Testis (tissue), 3 donors: ENCODE results near the gene BRSK2. TPM values are rescaled to one million over a fixed set of nuclear protein-coding genes. Genes with fewer than 3 reads are reported as not detected.

Source experiments
- DNase-seq: peaks from one replicate; pipeline ENCODE4 v3.0.0-alpha.2; 2019
- H3K27ac ChIP-seq, 2 donors: fragments of 200-600 bp; sonication (generic); one replicate each; pipeline ENCODE4 v1.5.1; 2019
- H3K27me3 ChIP-seq: fragments of 200-600 bp; sonication (generic); one replicate; pipeline ENCODE4 v1.5.1; 2019
- H3K36me3 ChIP-seq: fragments of 200-600 bp; sonication (generic); one replicate; pipeline ENCODE4 v1.5.1; 2017; ENCODE audit warnings: low read depth; ENCODE audit errors: missing control alignments
- H3K4me1 ChIP-seq: fragments of 200-600 bp; sonication (generic); one replicate; pipeline ENCODE4 v1.5.1; 2019
- H3K4me3 ChIP-seq, 2 donors: fragments of 200-600 bp; sonication (generic); one replicate each; pipeline ENCODE4 v1.5.1; 2017 to 2019
- H3K9me3 ChIP-seq: fragments of 200-600 bp; sonication (generic); one replicate; pipeline ENCODE4 v1.5.1; 2017
- POLR2A ChIP-seq: fragments of 450-650 bp; IDR thresholded peaks from one replicate; pipeline ENCODE4 v1.6.1; 2017; ENCODE audit warnings: antibody characterized with exemption, mild to moderate bottlenecking, moderate library complexity
- WGBS, 2 donors: methylation state at CpG; one replicate each; pipeline ENCODE4 v1.1.5; 2018; 5-methylcytosine and 5-hydroxymethylcytosine counted together
- intact Hi-C: fragments of 100-400 bp; cut with DNase I; formaldehyde crosslinking; loops from one replicate; pipeline ENCODE4 v1.15.1; 2023; ENCODE audit warnings: low total_unique reads
- polyA plus RNA-seq: library from polyadenylated mRNA; stranded (reverse); fragments of 350-450 nt; fragmentation: Illumina TruSeq; extraction: RNeasy Lipid Tissue Mini Kit (QIAGEN cat#74804); gene quantifications from one replicate; pipeline ENCODE4 v1.2.3, GENCODE V29; 2014; ENCODE audit warnings: low read depth, low replicate concordance; ENCODE audit not compliant: insufficient read depth
- total RNA-seq, 2 donors: library from RNA; depleted of rRNA; stranded (reverse); fragments of >200 nt; gene quantifications; one replicate each; pipeline ENCODE4 v1.2.3, GENCODE V29; 2016
- TF ChIP-seq, protein P1 (sequence below), 3 experiments: fragments of 450-650 bp in 2 of 3; fragments of 200-600 bp in 1 of 3; sonication (generic) in 1 of 3; IDR thresholded peaks; one replicate each; pipeline ENCODE4 v1.5.1; 2016 to 2019; ENCODE audit warnings: antibody characterized with exemption in 3 of 3, mild to moderate bottlenecking in 2 of 3, moderate library complexity in 1 of 3

The BRSK2 gene
- total and polyA plus RNA-seq, 3 donors from 2014 or later: 24.7 to 52.3 (median 49.1) TPM

DNA sequence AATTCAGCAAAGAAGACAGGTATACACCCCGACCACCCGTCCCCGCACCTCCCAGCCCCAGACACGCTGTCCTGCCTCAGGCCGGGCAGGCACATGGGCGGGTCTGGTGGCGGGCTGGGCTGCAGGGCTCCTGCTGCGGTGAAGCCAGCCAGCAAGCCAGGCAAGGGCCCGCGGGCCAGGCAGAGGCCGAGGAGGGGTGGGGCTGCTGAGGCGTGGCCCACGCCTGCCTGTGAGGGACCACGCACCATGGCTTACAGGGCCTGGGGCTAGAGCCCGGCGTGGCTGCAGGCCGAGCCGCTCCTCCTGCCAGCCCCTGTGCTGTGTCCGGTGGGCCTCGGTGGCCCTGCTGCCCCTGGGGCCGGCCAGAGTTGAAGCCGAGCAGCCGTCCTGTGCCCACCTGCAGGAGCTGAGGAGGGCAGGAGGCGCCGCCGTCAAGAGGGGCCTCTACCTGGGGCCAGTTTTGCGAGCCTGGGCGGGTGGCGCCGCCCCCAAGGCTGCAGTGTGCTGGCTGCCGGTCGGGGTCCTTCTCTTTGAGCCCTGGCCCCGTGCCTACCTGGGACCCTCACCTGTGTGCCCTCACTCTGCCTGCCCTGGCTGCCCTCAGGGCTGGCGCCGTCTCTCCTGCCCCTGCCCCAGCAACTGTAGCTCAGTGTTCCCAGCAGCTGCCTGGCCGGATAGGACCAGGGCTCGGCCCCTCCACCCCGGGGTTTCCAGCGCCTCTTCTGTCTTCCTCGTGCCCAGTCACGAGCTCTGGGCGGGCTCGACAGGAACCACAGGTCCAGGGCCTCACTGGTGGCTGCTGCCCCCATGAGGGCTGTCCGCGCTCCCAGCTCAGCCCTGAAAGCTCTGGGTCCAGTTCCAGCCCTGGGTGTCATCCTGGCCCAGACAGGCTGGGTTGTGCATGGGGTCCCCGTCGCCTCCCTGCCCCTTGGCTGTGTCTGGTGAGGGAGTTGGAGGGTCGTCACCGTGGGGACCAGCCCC is 58.4 kb downstream of the BRSK2 start:
- WGBS, 2 donors: 88 to 91% methylated on average over 9 to 42 of the region's 49 CpGs
- Histone ChIP-seq H3K27ac (no peak overlapping the region), H3K4me3 (no peak overlapping the region), H3K4me1 (no peaks in the 10 kb centered on the region), H3K27me3 (no peaks in the 10 kb centered on the region), H3K9me3 (no peaks in the 10 kb centered on the region), H3K36me3 (no peaks in the 10 kb centered on the region)
- intact Hi-C loops: no loop called here
- no peak for DNase-seq
- TF ChIP-seq POLR2A: no peak
- TF ChIP-seq, protein P1, sequence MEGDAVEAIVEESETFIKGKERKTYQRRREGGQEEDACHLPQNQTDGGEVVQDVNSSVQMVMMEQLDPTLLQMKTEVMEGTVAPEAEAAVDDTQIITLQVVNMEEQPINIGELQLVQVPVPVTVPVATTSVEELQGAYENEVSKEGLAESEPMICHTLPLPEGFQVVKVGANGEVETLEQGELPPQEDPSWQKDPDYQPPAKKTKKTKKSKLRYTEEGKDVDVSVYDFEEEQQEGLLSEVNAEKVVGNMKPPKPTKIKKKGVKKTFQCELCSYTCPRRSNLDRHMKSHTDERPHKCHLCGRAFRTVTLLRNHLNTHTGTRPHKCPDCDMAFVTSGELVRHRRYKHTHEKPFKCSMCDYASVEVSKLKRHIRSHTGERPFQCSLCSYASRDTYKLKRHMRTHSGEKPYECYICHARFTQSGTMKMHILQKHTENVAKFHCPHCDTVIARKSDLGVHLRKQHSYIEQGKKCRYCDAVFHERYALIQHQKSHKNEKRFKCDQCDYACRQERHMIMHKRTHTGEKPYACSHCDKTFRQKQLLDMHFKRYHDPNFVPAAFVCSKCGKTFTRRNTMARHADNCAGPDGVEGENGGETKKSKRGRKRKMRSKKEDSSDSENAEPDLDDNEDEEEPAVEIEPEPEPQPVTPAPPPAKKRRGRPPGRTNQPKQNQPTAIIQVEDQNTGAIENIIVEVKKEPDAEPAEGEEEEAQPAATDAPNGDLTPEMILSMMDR (IDR thresholded peaks at IDR 0.05): no peak

DNA sequence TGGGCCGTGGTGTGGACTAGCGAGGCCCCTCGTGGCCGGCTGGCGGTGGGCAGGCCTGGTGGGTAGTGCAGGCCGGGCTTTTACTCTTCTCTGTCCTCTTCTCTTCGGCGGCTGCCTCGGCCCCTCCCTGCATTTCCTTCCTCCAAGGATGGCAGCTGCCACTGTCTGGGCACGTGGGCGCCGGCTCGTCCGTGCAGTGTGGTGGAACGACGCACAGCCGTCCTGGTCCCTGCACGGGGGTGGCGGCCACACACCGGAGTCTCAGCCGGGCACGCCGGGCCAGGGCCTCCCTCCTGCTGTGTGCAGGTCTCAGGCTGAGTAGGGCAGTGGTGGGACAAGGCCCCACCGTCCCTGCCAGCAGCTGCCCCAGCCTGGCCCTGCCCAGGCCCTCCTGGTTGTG is 59.1 kb downstream of the BRSK2 start:
- Histone ChIP-seq H3K4me3 (no peak overlapping the region), H3K4me1 (no peaks in the 10 kb centered on the region), H3K27me3 (no peaks in the 10 kb centered on the region), H3K27ac (no peak overlapping the region), H3K36me3 (no peaks in the 10 kb centered on the region), H3K9me3 (no peaks in the 10 kb centered on the region)
- intact Hi-C loops: no loop called here
- no peak for TF ChIP-seq POLR2A
- TF ChIP-seq, protein P1 (IDR thresholded peaks at IDR 0.05): no peak
- WGBS, 2 donors: 74 to 100% methylated on average over 1 to 21 of the region's 24 CpGs
- no peak for DNase-seq

DNA sequence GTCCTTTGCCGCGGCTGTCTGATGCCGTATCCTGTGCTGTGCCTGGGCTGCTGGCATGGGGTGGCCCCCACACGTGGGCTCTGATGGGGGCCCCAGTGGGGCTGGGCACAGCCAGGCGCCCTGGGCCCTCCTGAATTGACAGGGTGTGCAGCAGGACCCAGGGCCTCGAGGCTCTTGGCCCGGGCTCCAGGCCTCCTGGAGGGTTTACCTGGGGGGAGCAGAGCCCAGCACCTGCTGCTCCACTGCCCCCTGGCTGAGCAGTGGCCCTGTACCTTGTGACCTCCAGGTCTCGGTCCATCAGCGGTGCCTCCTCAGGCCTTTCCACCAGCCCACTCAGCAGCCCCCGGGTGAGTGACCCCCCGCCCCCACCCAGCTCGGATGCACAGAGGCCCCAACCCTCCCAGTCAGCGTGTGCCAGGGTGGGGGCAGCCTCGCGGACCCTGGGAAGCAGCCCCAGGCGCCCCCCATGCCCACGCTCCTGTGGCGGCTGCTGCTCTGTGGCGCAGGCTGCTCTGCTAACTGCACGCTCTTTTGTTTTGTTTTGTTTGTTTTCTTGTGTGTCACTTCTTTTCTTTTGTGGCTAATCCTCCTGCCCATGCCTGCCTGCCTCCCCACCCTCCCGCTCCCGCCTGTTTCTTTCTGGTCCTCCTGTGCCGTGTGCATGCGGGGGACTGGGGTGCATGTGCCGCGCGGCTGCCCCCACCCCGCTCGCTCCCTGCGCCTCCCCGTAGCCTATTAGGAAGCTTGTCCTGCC is 59.9 kb downstream of the BRSK2 start:
- intact Hi-C loops: no loop called here
- WGBS, 2 donors: 68 to 81% methylated on average over 9 to 29 of the region's 31 CpGs
- H3K4me3 ChIP-seq: no peak overlapping the region
- H3K9me3 ChIP-seq: no peaks in the 10 kb centered on the region
- no peaks in the 10 kb centered on the region for H3K4me1 ChIP-seq
- no peaks in the 10 kb centered on the region for H3K27me3 ChIP-seq
- no peak for DNase-seq
- no peak for TF ChIP-seq POLR2A
- TF ChIP-seq, protein P1 (IDR thresholded peaks at IDR 0.05): no peak
- H3K27ac ChIP-seq: no peak overlapping the region
- no peaks in the 10 kb centered on the region for H3K36me3 ChIP-seq

DNA sequence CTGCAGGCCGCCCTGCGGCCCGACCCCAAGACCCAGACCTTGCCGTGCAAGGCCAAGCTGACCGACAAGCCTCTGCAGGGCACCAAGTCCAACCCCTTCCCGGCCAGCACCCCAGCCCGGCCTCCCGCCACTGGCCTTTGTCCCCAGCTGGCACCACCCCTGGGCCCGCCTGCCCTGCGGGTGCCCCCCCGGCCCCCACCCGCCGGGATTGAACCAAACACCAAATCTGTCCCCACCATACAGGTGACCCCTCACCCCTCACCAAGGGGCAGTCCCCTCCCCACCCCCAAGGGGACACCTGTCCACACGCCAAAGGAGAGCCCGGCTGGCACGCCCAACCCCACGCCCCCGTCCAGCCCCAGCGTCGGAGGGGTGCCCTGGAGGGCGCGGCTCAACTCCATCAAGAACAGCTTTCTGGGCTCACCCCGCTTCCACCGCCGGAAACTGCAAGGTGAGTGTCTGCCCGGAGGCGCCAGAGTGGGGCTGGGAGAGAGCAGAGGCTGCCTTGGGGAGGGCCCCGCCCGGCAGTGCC is 60.7 kb downstream of the BRSK2 start:
- H3K27me3 ChIP-seq: no peaks in the 10 kb centered on the region
- intact Hi-C loops: no loop called here

More for the DNA sequence above, 60.7 kb downstream of the BRSK2 start:
- WGBS, 2 donors: 88 to 95% methylated on average over 4 to 29 of the region's 29 CpGs
- Histone ChIP-seq H3K27ac (no peak overlapping the region), H3K9me3 (no peaks in the 10 kb centered on the region), H3K4me3 (no peak overlapping the region), H3K36me3 (no peaks in the 10 kb centered on the region), H3K4me1 (no peaks in the 10 kb centered on the region)
- no peak for TF ChIP-seq POLR2A
- TF ChIP-seq, protein P1 (IDR thresholded peaks at IDR 0.05): no peak
- no peak for DNase-seq
